HL-60 (cell line): Measurements from ENCODE around the gene SLC35D2.

Experiments
- DNase-seq, 2 experiments: peaks; one replicate each; pipeline ENCODE4 v3.0.0-alpha.2; 2010 to 2020; ENCODE audit warnings: low read depth in 1 of 2, low spot score in 1 of 2
- H3K27ac ChIP-seq: fragments of 250-450 bp; sonication (Bioruptor Pico); replicated peaks from 2 replicates; pipeline ENCODE4 v1.5.1; 2020; ENCODE audit warnings: mild to moderate bottlenecking, moderate library complexity
- H3K27me3 ChIP-seq: fragments of 250-450 bp; sonication (Bioruptor Pico); 2 replicates; pipeline ENCODE4 v1.5.1; 2021; ENCODE audit warnings: mild to moderate bottlenecking, moderate library complexity; ENCODE audit not compliant: insufficient read depth, poor library complexity, severe bottlenecking
- H3K4me3 ChIP-seq: replicated peaks from 2 replicates; pipeline ENCODE4 v1.5.1; 2011; ENCODE audit warnings: mild to moderate bottlenecking, control low read depth, low read length; ENCODE audit not compliant: insufficient read depth
- CTCF ChIP-seq: IDR thresholded peaks from one replicate; pipeline ENCODE4 v1.5.1; 2011; ENCODE audit warnings: low read length, control low read depth, inconsistent platforms; ENCODE audit not compliant: insufficient read depth
- GABPA ChIP-seq: IDR thresholded peaks from 2 replicates; pipeline ENCODE4 v1.6.1; 2012; ENCODE audit warnings: low read depth
- POLR2AphosphoS5 ChIP-seq: IDR thresholded peaks from 2 replicates; pipeline ENCODE4 v1.6.1; 2012; ENCODE audit warnings: low read depth
- REST ChIP-seq: IDR thresholded peaks from 2 replicates; pipeline ENCODE4 v1.6.1; 2012; ENCODE audit warnings: low read depth; ENCODE audit not compliant: insufficient replicate concordance
- SPI1 ChIP-seq: IDR thresholded peaks from 2 replicates; pipeline ENCODE4 v1.6.1; 2012; ENCODE audit warnings: low read depth, mild to moderate bottlenecking, borderline replicate concordance

The SLC35D2 gene

GRCh38 chr9:96423322-96423984, 39.9 kb upstream of the SLC35D2 start:
- Histone ChIP-seq H3K4me3 (no peak overlapping the region), H3K27ac (no peak overlapping the region), H3K27me3 (no peaks in the 10 kb centered on the region)
- DNase-seq = no peak
- no peak for TF ChIP-seq REST
- no peak for TF ChIP-seq GABPA
- no peak for TF ChIP-seq SPI1
- TF ChIP-seq POLR2AphosphoS5 = no peak
- TF ChIP-seq CTCF = no peak

- Histone ChIP-seq H3K27me3 (no peaks in the 10 kb centered on the region), H3K4me3 (no peak overlapping the region), H3K27ac (peak overlapping the region; percentile 100)
- peak; percentile 19 to 61 for DNase-seq
- TF ChIP-seq REST (no peak), CTCF (no peak), SPI1 (no peak), POLR2AphosphoS5 (no peak), GABPA (no peak)
Observed at GRCh38 chr9:96420468-96421219, 37.1 kb upstream of the SLC35D2 start.

GRCh38 chr9:96419691-96419969, 36.1 kb upstream of the SLC35D2 start:
- no peaks in the 10 kb centered on the region for H3K27me3 ChIP-seq
- H3K4me3 ChIP-seq = peak overlapping the region; percentile 79
- DNase-seq = no peak
- TF ChIP-seq REST = no peak
- TF ChIP-seq POLR2AphosphoS5 = no peak
- no peak for TF ChIP-seq GABPA
- no peak for TF ChIP-seq SPI1
- no peak for TF ChIP-seq CTCF
- peak overlapping the region; percentile 100 for H3K27ac ChIP-seq
